Gastroesophageal sphincter (tissue), 3 donors: ENCODE data around the gene FZD7.

ENCODE experiments used
- EP300 ChIP-seq: sonication (generic); formaldehyde crosslinking; IDR thresholded peaks from one replicate; pipeline ENCODE4 v1.6.1; 2017; ENCODE audit warnings: antibody characterized with exemption, mild to moderate bottlenecking
- POLR2A ChIP-seq, 2 donors: fragments of 450-650 bp; IDR thresholded peaks; one replicate each; pipeline ENCODE4 v1.6.1; 2017; ENCODE audit warnings: antibody characterized with exemption in 2 of 2, mild to moderate bottlenecking in 2 of 2, moderate library complexity in 1 of 2
- POLR2AphosphoS5 ChIP-seq: sonication (generic); formaldehyde crosslinking; IDR thresholded peaks from one replicate; pipeline ENCODE4 v1.6.1; 2017; ENCODE audit warnings: antibody characterized with exemption
- TF ChIP-seq, protein P1 (sequence below), 4 experiments: fragments of 200-600 bp in 2 of 4; fragments of 450-650 bp in 2 of 4; sonication (generic) in 1 of 4; IDR thresholded peaks; one replicate each; pipeline ENCODE4 v1.5.1; 2017 to 2019; ENCODE audit warnings: antibody characterized with exemption in 4 of 4, mild to moderate bottlenecking in 2 of 4, moderate library complexity in 2 of 4

DNA sequence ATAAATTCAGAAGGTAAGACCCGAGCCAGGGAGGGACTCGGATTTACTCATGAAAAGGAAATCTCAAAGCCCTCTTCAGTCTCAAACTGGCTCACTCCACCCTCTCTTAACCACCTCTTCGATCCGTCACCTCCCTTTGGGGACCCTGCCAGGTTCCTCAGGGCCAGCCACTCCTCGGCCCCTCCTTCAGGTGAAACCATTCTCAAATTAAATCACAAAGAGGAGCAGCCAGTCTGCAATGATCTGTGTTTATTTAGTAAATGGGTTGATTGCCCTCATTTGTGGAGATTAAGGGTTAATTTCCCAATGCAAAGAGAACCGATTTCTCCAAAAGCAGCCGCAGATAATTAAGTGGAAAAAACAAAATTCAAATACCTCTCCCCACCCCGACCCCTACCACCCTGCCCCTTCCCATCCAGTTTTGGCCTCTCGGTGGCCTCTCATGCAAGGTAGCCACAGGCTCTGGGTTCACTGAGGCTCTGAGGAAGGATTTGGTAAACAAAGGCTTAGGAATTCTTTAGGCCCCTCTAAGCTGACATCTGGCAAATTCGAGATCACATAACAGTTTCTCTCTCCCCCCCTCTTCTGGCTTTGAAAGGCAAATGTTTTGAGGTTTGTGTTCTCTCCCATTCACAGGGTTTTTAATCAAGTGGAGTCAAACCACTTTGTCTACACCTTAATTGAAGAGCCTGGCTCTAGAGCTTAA is 10.3 kb upstream of the FZD7 start:
- TF ChIP-seq, protein P1, sequence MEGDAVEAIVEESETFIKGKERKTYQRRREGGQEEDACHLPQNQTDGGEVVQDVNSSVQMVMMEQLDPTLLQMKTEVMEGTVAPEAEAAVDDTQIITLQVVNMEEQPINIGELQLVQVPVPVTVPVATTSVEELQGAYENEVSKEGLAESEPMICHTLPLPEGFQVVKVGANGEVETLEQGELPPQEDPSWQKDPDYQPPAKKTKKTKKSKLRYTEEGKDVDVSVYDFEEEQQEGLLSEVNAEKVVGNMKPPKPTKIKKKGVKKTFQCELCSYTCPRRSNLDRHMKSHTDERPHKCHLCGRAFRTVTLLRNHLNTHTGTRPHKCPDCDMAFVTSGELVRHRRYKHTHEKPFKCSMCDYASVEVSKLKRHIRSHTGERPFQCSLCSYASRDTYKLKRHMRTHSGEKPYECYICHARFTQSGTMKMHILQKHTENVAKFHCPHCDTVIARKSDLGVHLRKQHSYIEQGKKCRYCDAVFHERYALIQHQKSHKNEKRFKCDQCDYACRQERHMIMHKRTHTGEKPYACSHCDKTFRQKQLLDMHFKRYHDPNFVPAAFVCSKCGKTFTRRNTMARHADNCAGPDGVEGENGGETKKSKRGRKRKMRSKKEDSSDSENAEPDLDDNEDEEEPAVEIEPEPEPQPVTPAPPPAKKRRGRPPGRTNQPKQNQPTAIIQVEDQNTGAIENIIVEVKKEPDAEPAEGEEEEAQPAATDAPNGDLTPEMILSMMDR (IDR thresholded peaks at IDR 0.05) = no peak
- TF ChIP-seq POLR2A (IDR thresholded peaks at IDR 0.05) = no peak
- TF ChIP-seq POLR2AphosphoS5 = no peak
- TF ChIP-seq EP300 = no peak
